WTC11 (cell line): Measurements from ENCODE around the gene PITPNC1. TPM values are rescaled to one million over a fixed set of nuclear protein-coding genes. Genes with fewer than 3 reads are reported as not detected.

Source experiments
- ATAC-seq: fragments of 200-7000 bp; cut with Tn5 transposase; 2 replicates; pipeline ENCODE4 v1.10.0; 2021; ENCODE audit warnings: mild to moderate bottlenecking, moderate library complexity
- CTCF ChIA-PET: fragments of 300-600 bp; sonication (Branson Sonifier 250); formaldehyde crosslinking; loops from one replicate; lab custom pipeline; 2021; ENCODE audit warnings: antibody characterized with exemption; lab: Charles Lee
- POLR2A ChIA-PET: fragments of 350-600 bp; sonication (Branson Sonifier 250); formaldehyde crosslinking; loops from one replicate; lab custom pipeline; 2021; ENCODE audit warnings: antibody characterized with exemption; lab: Charles Lee
- DNase-seq: peaks from one replicate; pipeline ENCODE4 v3.0.0; 2021; ENCODE audit warnings: low spot score
- H3K27ac Mint-ChIP-seq: 2 replicates; pipeline ENCODE4 v1.8.0; 2021; ENCODE audit warnings: mixed read lengths
- H3K27me3 Mint-ChIP-seq: 2 replicates; pipeline ENCODE4 v1.8.0; 2021; ENCODE audit warnings: low read depth, mild to moderate bottlenecking, moderate library complexity, mixed read lengths
- H3K36me3 Mint-ChIP-seq: 2 replicates; pipeline ENCODE4 v1.8.0; 2021; ENCODE audit warnings: mixed read lengths
- H3K4me1 Mint-ChIP-seq: 2 replicates; pipeline ENCODE4 v1.8.0; 2022; ENCODE audit warnings: mixed read lengths
- H3K4me3 Mint-ChIP-seq: 2 replicates; pipeline ENCODE4 v1.8.0; 2021; ENCODE audit warnings: mild to moderate bottlenecking, moderate library complexity, mixed read lengths
- H3K9me3 Mint-ChIP-seq: 2 replicates; pipeline ENCODE4 v1.8.0; 2021; ENCODE audit warnings: mixed read lengths
- ATF1 ChIP-seq: sonication (generic); formaldehyde crosslinking; IDR thresholded peaks from 2 replicates; pipeline ENCODE4 v1.8.1; 2023; ENCODE audit warnings: mild to moderate bottlenecking, moderate library complexity, missing genetic modification reagents
- ETV6 ChIP-seq: sonication (generic); formaldehyde crosslinking; IDR thresholded peaks from 2 replicates; pipeline ENCODE4 v1.8.1; 2022; ENCODE audit warnings: mild to moderate bottlenecking, missing genetic modification reagents
- FOXP1 ChIP-seq: sonication (generic); formaldehyde crosslinking; IDR thresholded peaks from 2 replicates; pipeline ENCODE4 v1.8.0; 2022; ENCODE audit warnings: missing genetic modification reagents, mild to moderate bottlenecking, moderate library complexity, borderline replicate concordance
- JUN ChIP-seq: sonication (generic); formaldehyde crosslinking; IDR thresholded peaks from 2 replicates; pipeline ENCODE4 v1.8.0; 2023; ENCODE audit warnings: mild to moderate bottlenecking, missing genetic modification reagents
- NR1H2 ChIP-seq: sonication (generic); formaldehyde crosslinking; IDR thresholded peaks from 2 replicates; pipeline ENCODE4 v1.9.0; 2021; ENCODE audit warnings: mild to moderate bottlenecking, moderate library complexity, missing genetic modification reagents
- OVOL2 ChIP-seq: fragments of 250-450 bp; sonication (Bioruptor Pico); IDR thresholded peaks from 2 replicates; pipeline ENCODE4 v1.9.0; 2021; ENCODE audit warnings: mild to moderate bottlenecking, borderline replicate concordance
- SOX15 ChIP-seq: fragments of 250-450 bp; sonication (Bioruptor Pico); IDR thresholded peaks from 2 replicates; pipeline ENCODE4 v1.9.0; 2021; ENCODE audit warnings: mild to moderate bottlenecking
- SP1 ChIP-seq: sonication (generic); formaldehyde crosslinking; conservative IDR thresholded peaks from 2 replicates; pipeline ENCODE4 v1.8.1; 2022; ENCODE audit warnings: missing genetic modification reagents
- ZNF138 ChIP-seq: sonication (generic); formaldehyde crosslinking; conservative IDR thresholded peaks from 2 replicates; pipeline ENCODE4 v1.8.1; 2022; ENCODE audit warnings: mild to moderate bottlenecking, moderate library complexity, missing genetic modification reagents
- total RNA-seq: library from RNA; stranded (reverse); gene quantifications from 3 replicates; pipeline ENCODE4 v1.2.3, GENCODE V29; 2021
- TF ChIP-seq, protein P1 (sequence below): fragments of 200-600 bp; IDR thresholded peaks from 2 replicates; pipeline ENCODE4 v1.8.0; 2022; ENCODE audit warnings: antibody characterized with exemption
- TF ChIP-seq, protein P2 (sequence below): sonication (generic); formaldehyde crosslinking; IDR thresholded peaks from 2 replicates; pipeline ENCODE4 v1.8.1; 2023; ENCODE audit warnings: mild to moderate bottlenecking, missing genetic modification reagents
- TF ChIP-seq, protein P3 (sequence below): fragments of 250-450 bp; sonication (Bioruptor Pico); IDR thresholded peaks from 2 replicates; pipeline ENCODE4 v1.9.0; 2021; ENCODE audit warnings: mild to moderate bottlenecking
- TF ChIP-seq, protein P4 (sequence below): sonication (generic); formaldehyde crosslinking; IDR thresholded peaks from 2 replicates; pipeline ENCODE4 v1.8.0; 2023; ENCODE audit warnings: missing genetic modification reagents, mild to moderate bottlenecking, borderline replicate concordance
- TF ChIP-seq, protein P5 (sequence below): sonication (generic); formaldehyde crosslinking; IDR thresholded peaks from 2 replicates; pipeline ENCODE4 v1.8.1; 2023; ENCODE audit warnings: mild to moderate bottlenecking, moderate library complexity, missing genetic modification reagents
- TF ChIP-seq, protein P6 (sequence below): sonication (generic); formaldehyde crosslinking; IDR thresholded peaks from 2 replicates; pipeline ENCODE4 v1.8.0; 2023; ENCODE audit warnings: mild to moderate bottlenecking, missing genetic modification reagents
- TF ChIP-seq, protein P7 (sequence below): sonication (generic); formaldehyde crosslinking; IDR thresholded peaks from 2 replicates; pipeline ENCODE4 v1.8.0; 2022; ENCODE audit warnings: mild to moderate bottlenecking, missing genetic modification reagents

The PITPNC1 gene
- total RNA-seq, 1 experiment from 2014 or later, result 39.8 TPM

DNA sequence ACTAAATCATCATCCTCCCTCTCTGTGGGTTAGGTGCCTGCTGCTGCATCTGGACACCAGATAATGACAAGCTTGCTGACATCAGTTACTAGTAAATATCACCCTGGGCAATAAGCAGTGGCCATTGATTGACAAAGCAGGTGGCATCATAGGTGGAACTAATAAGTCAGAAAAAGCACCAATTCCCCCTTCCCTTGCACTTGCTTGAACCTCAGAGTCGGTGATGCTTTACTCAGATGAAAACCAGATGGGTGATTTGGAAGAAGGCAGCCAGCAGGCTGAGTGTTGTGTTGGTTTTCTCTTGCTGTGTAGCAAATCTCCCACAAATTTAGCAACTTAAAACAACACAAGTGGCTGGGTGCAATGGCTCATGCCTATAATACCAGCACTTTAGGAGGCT lies 193.7 kb downstream of the PITPNC1 start (continued):
- no peak for TF ChIP-seq ETV6 (CRISPR knock-in tag)
- TF ChIP-seq, protein P1, sequence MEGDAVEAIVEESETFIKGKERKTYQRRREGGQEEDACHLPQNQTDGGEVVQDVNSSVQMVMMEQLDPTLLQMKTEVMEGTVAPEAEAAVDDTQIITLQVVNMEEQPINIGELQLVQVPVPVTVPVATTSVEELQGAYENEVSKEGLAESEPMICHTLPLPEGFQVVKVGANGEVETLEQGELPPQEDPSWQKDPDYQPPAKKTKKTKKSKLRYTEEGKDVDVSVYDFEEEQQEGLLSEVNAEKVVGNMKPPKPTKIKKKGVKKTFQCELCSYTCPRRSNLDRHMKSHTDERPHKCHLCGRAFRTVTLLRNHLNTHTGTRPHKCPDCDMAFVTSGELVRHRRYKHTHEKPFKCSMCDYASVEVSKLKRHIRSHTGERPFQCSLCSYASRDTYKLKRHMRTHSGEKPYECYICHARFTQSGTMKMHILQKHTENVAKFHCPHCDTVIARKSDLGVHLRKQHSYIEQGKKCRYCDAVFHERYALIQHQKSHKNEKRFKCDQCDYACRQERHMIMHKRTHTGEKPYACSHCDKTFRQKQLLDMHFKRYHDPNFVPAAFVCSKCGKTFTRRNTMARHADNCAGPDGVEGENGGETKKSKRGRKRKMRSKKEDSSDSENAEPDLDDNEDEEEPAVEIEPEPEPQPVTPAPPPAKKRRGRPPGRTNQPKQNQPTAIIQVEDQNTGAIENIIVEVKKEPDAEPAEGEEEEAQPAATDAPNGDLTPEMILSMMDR, result no peak

DNA sequence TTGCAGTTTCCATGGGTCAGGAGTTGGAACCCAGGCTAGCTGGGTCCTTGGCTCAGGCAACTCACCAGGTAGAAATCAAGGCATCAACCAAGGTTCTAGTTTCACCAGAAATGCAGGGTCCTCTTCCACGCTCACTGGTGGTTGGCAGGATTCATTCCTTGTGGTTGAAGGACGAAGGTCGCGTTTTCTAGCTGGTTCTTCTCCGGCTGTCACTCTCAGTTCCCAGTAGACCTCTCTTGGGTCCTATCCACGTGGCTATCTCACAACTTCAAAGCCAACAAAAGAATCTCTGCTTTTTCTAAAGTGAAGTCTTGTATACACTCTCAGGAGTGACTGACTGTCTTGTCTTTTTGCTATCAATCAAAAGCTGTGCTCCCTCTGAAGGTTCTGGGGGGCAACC lies 194.4 kb downstream of the PITPNC1 start:
- Mint-ChIP-seq H3K27me3 (no peaks in the 10 kb centered on the region), H3K4me3 (no peak overlapping the region), H3K36me3 (peaks cover 3% of the 10 kb centered on the region; the same call in 1 of the 2 replicates), H3K4me1 (peaks cover 9% of the 10 kb centered on the region), H3K9me3 (no peaks in the 10 kb centered on the region), H3K27ac (no peak overlapping the region)
- ChIA-PET CTCF (no interaction called here), POLR2A (interaction anchor here (0.6 kb wide), 1 partner anchor 8 kb away, joined by 3 read pairs; no protein-coding TSS in a partner anchor)
- DNase-seq, result no peak
- ATAC-seq, result no peak
- TF ChIP-seq, protein P1, result no peak
- TF ChIP-seq, protein P2, sequence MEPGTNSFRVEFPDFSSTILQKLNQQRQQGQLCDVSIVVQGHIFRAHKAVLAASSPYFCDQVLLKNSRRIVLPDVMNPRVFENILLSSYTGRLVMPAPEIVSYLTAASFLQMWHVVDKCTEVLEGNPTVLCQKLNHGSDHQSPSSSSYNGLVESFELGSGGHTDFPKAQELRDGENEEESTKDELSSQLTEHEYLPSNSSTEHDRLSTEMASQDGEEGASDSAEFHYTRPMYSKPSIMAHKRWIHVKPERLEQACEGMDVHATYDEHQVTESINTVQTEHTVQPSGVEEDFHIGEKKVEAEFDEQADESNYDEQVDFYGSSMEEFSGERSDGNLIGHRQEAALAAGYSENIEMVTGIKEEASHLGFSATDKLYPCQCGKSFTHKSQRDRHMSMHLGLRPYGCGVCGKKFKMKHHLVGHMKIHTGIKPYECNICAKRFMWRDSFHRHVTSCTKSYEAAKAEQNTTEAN (CRISPR knock-in tag), result no peak
- TF ChIP-seq JUN (CRISPR knock-in tag) (no peak), SP1 (CRISPR knock-in tag) (no peak), FOXP1 (CRISPR knock-in tag) (no peak), ZNF138 (CRISPR knock-in tag) (no peak), NR1H2 (no peak), ATF1 (CRISPR knock-in tag) (no peak), SOX15 (CRISPR knock-in tag) (no peak), OVOL2 (CRISPR knock-in tag) (no peak)
- TF ChIP-seq, protein P3, sequence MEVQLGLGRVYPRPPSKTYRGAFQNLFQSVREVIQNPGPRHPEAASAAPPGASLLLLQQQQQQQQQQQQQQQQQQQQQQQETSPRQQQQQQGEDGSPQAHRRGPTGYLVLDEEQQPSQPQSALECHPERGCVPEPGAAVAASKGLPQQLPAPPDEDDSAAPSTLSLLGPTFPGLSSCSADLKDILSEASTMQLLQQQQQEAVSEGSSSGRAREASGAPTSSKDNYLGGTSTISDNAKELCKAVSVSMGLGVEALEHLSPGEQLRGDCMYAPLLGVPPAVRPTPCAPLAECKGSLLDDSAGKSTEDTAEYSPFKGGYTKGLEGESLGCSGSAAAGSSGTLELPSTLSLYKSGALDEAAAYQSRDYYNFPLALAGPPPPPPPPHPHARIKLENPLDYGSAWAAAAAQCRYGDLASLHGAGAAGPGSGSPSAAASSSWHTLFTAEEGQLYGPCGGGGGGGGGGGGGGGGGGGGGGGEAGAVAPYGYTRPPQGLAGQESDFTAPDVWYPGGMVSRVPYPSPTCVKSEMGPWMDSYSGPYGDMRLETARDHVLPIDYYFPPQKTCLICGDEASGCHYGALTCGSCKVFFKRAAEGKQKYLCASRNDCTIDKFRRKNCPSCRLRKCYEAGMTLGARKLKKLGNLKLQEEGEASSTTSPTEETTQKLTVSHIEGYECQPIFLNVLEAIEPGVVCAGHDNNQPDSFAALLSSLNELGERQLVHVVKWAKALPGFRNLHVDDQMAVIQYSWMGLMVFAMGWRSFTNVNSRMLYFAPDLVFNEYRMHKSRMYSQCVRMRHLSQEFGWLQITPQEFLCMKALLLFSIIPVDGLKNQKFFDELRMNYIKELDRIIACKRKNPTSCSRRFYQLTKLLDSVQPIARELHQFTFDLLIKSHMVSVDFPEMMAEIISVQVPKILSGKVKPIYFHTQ (CRISPR knock-in tag), result no peak
- TF ChIP-seq, protein P4, sequence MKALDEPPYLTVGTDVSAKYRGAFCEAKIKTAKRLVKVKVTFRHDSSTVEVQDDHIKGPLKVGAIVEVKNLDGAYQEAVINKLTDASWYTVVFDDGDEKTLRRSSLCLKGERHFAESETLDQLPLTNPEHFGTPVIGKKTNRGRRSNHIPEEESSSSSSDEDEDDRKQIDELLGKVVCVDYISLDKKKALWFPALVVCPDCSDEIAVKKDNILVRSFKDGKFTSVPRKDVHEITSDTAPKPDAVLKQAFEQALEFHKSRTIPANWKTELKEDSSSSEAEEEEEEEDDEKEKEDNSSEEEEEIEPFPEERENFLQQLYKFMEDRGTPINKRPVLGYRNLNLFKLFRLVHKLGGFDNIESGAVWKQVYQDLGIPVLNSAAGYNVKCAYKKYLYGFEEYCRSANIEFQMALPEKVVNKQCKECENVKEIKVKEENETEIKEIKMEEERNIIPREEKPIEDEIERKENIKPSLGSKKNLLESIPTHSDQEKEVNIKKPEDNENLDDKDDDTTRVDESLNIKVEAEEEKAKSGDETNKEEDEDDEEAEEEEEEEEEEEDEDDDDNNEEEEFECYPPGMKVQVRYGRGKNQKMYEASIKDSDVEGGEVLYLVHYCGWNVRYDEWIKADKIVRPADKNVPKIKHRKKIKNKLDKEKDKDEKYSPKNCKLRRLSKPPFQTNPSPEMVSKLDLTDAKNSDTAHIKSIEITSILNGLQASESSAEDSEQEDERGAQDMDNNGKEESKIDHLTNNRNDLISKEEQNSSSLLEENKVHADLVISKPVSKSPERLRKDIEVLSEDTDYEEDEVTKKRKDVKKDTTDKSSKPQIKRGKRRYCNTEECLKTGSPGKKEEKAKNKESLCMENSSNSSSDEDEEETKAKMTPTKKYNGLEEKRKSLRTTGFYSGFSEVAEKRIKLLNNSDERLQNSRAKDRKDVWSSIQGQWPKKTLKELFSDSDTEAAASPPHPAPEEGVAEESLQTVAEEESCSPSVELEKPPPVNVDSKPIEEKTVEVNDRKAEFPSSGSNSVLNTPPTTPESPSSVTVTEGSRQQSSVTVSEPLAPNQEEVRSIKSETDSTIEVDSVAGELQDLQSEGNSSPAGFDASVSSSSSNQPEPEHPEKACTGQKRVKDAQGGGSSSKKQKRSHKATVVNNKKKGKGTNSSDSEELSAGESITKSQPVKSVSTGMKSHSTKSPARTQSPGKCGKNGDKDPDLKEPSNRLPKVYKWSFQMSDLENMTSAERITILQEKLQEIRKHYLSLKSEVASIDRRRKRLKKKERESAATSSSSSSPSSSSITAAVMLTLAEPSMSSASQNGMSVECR, result no peak
- TF ChIP-seq, protein P5, sequence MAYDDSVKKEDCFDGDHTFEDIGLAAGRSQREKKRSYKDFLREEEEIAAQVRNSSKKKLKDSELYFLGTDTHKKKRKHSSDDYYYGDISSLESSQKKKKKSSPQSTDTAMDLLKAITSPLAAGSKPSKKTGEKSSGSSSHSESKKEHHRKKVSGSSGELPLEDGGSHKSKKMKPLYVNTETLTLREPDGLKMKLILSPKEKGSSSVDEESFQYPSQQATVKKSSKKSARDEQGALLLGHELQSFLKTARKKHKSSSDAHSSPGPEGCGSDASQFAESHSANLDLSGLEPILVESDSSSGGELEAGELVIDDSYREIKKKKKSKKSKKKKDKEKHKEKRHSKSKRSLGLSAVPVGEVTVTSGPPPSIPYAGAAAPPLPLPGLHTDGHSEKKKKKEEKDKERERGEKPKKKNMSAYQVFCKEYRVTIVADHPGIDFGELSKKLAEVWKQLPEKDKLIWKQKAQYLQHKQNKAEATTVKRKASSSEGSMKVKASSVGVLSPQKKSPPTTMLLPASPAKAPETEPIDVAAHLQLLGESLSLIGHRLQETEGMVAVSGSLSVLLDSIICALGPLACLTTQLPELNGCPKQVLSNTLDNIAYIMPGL (CRISPR knock-in tag), result no peak
- TF ChIP-seq, protein P6, sequence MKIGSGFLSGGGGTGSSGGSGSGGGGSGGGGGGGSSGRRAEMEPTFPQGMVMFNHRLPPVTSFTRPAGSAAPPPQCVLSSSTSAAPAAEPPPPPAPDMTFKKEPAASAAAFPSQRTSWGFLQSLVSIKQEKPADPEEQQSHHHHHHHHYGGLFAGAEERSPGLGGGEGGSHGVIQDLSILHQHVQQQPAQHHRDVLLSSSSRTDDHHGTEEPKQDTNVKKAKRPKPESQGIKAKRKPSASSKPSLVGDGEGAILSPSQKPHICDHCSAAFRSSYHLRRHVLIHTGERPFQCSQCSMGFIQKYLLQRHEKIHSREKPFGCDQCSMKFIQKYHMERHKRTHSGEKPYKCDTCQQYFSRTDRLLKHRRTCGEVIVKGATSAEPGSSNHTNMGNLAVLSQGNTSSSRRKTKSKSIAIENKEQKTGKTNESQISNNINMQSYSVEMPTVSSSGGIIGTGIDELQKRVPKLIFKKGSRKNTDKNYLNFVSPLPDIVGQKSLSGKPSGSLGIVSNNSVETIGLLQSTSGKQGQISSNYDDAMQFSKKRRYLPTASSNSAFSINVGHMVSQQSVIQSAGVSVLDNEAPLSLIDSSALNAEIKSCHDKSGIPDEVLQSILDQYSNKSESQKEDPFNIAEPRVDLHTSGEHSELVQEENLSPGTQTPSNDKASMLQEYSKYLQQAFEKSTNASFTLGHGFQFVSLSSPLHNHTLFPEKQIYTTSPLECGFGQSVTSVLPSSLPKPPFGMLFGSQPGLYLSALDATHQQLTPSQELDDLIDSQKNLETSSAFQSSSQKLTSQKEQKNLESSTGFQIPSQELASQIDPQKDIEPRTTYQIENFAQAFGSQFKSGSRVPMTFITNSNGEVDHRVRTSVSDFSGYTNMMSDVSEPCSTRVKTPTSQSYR (CRISPR knock-in tag), result no peak
- TF ChIP-seq, protein P7, sequence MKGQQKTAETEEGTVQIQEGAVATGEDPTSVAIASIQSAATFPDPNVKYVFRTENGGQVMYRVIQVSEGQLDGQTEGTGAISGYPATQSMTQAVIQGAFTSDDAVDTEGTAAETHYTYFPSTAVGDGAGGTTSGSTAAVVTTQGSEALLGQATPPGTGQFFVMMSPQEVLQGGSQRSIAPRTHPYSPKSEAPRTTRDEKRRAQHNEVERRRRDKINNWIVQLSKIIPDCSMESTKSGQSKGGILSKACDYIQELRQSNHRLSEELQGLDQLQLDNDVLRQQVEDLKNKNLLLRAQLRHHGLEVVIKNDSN (CRISPR knock-in tag), result no peak
